Measurements from ENCODE around the gene SRSF4.

DNA sequence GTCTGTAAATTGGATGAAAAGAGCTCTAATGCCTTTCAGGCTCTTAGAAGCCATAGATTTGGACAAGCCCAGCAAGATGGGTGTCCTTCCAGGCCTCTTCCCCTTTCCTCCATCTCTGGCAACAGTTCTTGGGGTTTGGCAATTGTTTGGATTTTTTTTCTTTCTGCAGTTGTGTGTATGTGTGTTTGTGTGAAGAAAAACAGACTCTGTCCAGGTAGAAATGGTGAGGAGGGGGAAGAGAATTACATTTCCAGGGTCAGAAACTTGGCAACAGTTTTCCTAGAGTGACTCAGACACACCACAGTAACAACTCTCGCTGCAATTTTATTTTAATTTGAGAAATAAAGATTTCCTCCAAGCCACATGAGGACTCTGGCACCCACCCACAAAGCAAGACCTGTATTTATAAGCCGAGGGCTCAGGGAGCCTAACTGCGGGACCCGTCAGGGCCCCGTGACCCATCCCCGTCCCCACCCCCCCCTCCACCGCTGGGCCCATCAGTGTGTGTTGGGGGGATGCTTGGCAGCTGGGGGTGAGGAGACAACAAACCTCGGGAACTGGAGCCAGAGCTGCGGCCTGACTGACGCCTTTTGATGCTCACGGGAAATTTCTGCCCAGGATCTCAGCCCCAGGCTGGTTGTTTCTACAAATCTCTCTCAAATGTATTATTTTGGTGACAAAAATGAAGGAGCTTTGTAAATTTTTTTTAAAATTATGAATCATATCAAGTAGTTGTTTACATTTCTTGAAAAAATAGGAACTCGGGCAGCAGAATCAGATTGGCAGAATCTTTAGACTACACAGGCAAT is 62.4 kb downstream of the SRSF4 start:
- no peak for TF ChIP-seq CTCF (IDR thresholded peaks at IDR 0.05; ENCODE audit: low read depth, low read length, poor library complexity, severe bottlenecking)
- no peak for TF ChIP-seq EZH2phosphoT487 (IDR thresholded peaks at IDR 0.05; ENCODE audit: borderline replicate concordance, low read length)
